Endodermal cell (in vitro differentiated cells): ENCODE data around the gene TMEM131L. TPM values are rescaled to one million over a fixed set of nuclear protein-coding genes. Genes with fewer than 3 reads are reported as not detected.

Experiments
- DNase-seq: peaks from one replicate; pipeline ENCODE4 v3.0.0-alpha.2; 2017
- H3K27ac ChIP-seq: 2 replicates; pipeline ENCODE4 v1.5.1; 2013; ENCODE audit warnings: mild to moderate bottlenecking, low read depth, low read length, moderate library complexity
- H3K27me3 ChIP-seq: 2 replicates; pipeline ENCODE4 v1.6.1; 2013; ENCODE audit warnings: mild to moderate bottlenecking, low read length, moderate library complexity; ENCODE audit not compliant: insufficient read depth, control insufficient read depth, poor library complexity, severe bottlenecking
- H3K36me3 ChIP-seq: 2 replicates; pipeline ENCODE4 v1.7.0; 2013; ENCODE audit warnings: mild to moderate bottlenecking, low read length, moderate library complexity; ENCODE audit not compliant: control insufficient read depth, insufficient read depth
- H3K4me1 ChIP-seq: one replicate; pipeline ENCODE4 v1.7.0; 2013; ENCODE audit warnings: low read length; ENCODE audit not compliant: control insufficient read depth, insufficient read depth
- H3K4me3 ChIP-seq: 2 replicates; pipeline ENCODE4 v1.5.1; 2013; ENCODE audit warnings: mild to moderate bottlenecking, low read length, moderate library complexity
- H3K9ac ChIP-seq: 2 replicates; pipeline ENCODE4 v1.6.1; 2013; ENCODE audit warnings: mild to moderate bottlenecking, low read length, moderate library complexity; ENCODE audit not compliant: poor library complexity, severe bottlenecking; ENCODE audit errors: extremely low read depth
- H3K9me3 ChIP-seq: 2 replicates; pipeline ENCODE4 v1.6.1; 2013; ENCODE audit warnings: mild to moderate bottlenecking, low read length, moderate library complexity; ENCODE audit not compliant: control insufficient read depth
- H3K27ac Mint-ChIP-seq: 2 replicates; pipeline ENCODE4 v1.8.0; 2020; ENCODE audit warnings: mixed read lengths
- H3K27me3 Mint-ChIP-seq: 2 replicates; pipeline ENCODE4 v1.8.0; 2021; ENCODE audit warnings: mild to moderate bottlenecking, mixed read lengths; ENCODE audit not compliant: insufficient read depth
- H3K36me3 Mint-ChIP-seq: 2 replicates; pipeline ENCODE4 v1.8.0; 2020; ENCODE audit warnings: low read depth, mixed read lengths
- H3K4me1 Mint-ChIP-seq: 2 replicates; pipeline ENCODE4 v1.8.0; 2020; ENCODE audit warnings: mixed read lengths
- H3K4me3 Mint-ChIP-seq: 2 replicates; pipeline ENCODE4 v1.8.0; 2020; ENCODE audit warnings: mild to moderate bottlenecking, moderate library complexity, mixed read lengths
- H3K9me3 Mint-ChIP-seq: 2 replicates; pipeline ENCODE4 v1.8.0; 2020; ENCODE audit warnings: mild to moderate bottlenecking, mixed read lengths
- WGBS, 2 experiments: methylation state at CpG; one replicate each; pipeline versions ENCODE4 v1.1.5 to v1.1.7; 2013; ENCODE audit warnings: missing lambda C conversion rate in 2 of 2, mixed read lengths in 1 of 2; ENCODE audit not compliant: insufficient coverage in 1 of 2, insufficient read length in 1 of 2; 5-methylcytosine and 5-hydroxymethylcytosine counted together
- total RNA-seq, 2 donors: library from RNA; stranded (reverse); fragmentation: NEBNext Ultra II Directional in 1 of 2; extraction: Animal tissue kit (Norgen Biotek cat#: 25700) in 1 of 2; gene quantifications; 2 replicates in 1 of 2; 3 replicates in 1 of 2; pipeline ENCODE4 v1.2.1, GENCODE V29; 2021
- TF ChIP-seq, protein P1 (sequence below): fragments of 200-600 bp; sonication (generic); conservative IDR thresholded peaks from 2 replicates; pipeline ENCODE4 v1.5.0; 2021; ENCODE audit warnings: antibody characterized with exemption, mild to moderate bottlenecking

Gene TMEM131L
- total RNA-seq, 2 donors from 2014 or later, result 6.2 to 10.8 TPM

DNA sequence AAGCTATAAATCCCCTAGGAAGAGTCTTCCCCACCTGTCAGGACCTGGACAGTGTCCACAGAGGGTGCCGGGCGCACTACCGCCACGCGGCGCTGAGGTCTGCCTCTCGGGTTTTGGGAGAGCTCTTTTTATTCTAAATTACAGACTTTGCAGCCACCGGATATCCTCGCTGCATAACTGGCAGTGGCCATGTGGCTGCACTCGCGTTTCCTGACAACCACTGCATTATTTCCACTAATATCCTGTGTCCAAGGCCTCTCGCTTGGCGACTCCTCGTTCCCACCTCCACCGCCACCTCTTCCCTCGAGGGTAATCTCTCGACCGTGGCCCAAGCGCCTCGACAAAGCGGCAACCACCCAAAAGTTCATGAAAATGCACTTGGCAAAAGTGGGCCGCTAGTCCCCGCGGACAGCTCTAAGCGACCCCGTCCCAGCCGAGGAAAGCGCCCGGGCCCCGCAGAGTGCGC lies 512 bp upstream of the TMEM131L start:
- Mint-ChIP-seq H3K4me1 (peaks cover 21% of the 10 kb centered on the region), H3K36me3 (no peaks in the 10 kb centered on the region), H3K27ac (peak overlapping the region; percentile 65), H3K9me3 (no peaks in the 10 kb centered on the region), H3K27me3 (peaks cover 14% of the 10 kb centered on the region), H3K4me3 (peak overlapping the region; percentile 79)
- peak overlapping the region; percentile 81 for H3K4me3 ChIP-seq
- WGBS, 2 experiments, result 5 to 6% methylated on average over 9 to 31 of the region's 31 CpGs
- no peak for DNase-seq
- no peaks in the 10 kb centered on the region for H3K36me3 ChIP-seq
- H3K27ac ChIP-seq, result no peak overlapping the region
- H3K9me3 ChIP-seq, result no peaks in the 10 kb centered on the region
- H3K27me3 ChIP-seq, result peaks cover 21% of the 10 kb centered on the region
- peak overlapping the region; percentile 33 for H3K9ac ChIP-seq
- H3K4me1 ChIP-seq, result no peaks in the 10 kb centered on the region
- TF ChIP-seq, protein P1, sequence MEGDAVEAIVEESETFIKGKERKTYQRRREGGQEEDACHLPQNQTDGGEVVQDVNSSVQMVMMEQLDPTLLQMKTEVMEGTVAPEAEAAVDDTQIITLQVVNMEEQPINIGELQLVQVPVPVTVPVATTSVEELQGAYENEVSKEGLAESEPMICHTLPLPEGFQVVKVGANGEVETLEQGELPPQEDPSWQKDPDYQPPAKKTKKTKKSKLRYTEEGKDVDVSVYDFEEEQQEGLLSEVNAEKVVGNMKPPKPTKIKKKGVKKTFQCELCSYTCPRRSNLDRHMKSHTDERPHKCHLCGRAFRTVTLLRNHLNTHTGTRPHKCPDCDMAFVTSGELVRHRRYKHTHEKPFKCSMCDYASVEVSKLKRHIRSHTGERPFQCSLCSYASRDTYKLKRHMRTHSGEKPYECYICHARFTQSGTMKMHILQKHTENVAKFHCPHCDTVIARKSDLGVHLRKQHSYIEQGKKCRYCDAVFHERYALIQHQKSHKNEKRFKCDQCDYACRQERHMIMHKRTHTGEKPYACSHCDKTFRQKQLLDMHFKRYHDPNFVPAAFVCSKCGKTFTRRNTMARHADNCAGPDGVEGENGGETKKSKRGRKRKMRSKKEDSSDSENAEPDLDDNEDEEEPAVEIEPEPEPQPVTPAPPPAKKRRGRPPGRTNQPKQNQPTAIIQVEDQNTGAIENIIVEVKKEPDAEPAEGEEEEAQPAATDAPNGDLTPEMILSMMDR, result no peak

GRCh38 chr4:153466949-153467896 lies 1.1 kb downstream of the TMEM131L start:
- H3K27me3 Mint-ChIP-seq, result peaks cover 14% of the 10 kb centered on the region
- peak overlapping the region; percentile 84 for H3K27ac ChIP-seq
- no peaks in the 10 kb centered on the region for H3K4me1 ChIP-seq
- TF ChIP-seq, protein P1, result no peak
- peaks cover 21% of the 10 kb centered on the region for H3K27me3 ChIP-seq
- no peaks in the 10 kb centered on the region for H3K9me3 Mint-ChIP-seq
- peak overlapping the region; percentile 79 for H3K4me3 Mint-ChIP-seq
- WGBS, 2 experiments, result 7 to 18% methylated on average over 12 to 43 of the region's 43 CpGs
- peak; percentile 90 for DNase-seq
- H3K4me1 Mint-ChIP-seq, result peaks cover 21% of the 10 kb centered on the region
- H3K27ac Mint-ChIP-seq, result no peak overlapping the region
- peak overlapping the region; percentile 16 for H3K9ac ChIP-seq
- no peaks in the 10 kb centered on the region for H3K9me3 ChIP-seq
- H3K4me3 ChIP-seq, result peak overlapping the region; percentile 85
- H3K36me3 Mint-ChIP-seq, result peaks cover 1% of the 10 kb centered on the region
- no peaks in the 10 kb centered on the region for H3K36me3 ChIP-seq

DNA sequence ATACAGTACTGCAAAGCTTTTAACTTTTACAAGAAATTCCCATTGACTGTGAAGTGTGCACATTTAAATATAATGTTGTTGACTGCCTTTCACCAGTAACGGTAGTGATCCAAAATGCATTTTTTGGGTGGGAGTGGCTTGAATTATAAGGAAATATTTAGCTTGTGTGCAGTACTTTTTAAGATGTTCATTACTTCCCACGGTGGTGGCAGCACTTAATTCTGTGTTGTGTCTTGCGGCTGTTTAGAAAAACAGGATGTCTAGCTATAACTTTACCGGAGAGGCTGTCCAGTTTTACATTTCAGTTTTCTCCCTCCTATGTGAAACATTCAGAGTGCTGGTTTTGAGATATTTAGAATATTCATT lies 1.7 kb downstream of the TMEM131L start:
- peaks cover 14% of the 10 kb centered on the region for H3K27me3 Mint-ChIP-seq
- peaks cover 21% of the 10 kb centered on the region for H3K27me3 ChIP-seq
- no peaks in the 10 kb centered on the region for H3K4me1 ChIP-seq
- peaks cover 21% of the 10 kb centered on the region for H3K4me1 Mint-ChIP-seq
- 83 to 85% methylated on average over 1 to 4 of the region's 4 CpGs for WGBS, 2 experiments
- H3K4me3 ChIP-seq, result peak overlapping the region; percentile 85
- no peak overlapping the region for H3K27ac ChIP-seq
- TF ChIP-seq, protein P1, result no peak
- no peaks in the 10 kb centered on the region for H3K9me3 Mint-ChIP-seq
- no peaks in the 10 kb centered on the region for H3K9me3 ChIP-seq
- peaks cover 1% of the 10 kb centered on the region for H3K36me3 Mint-ChIP-seq
- no peaks in the 10 kb centered on the region for H3K36me3 ChIP-seq
- H3K9ac ChIP-seq, result no peak overlapping the region
- H3K27ac Mint-ChIP-seq, result no peak overlapping the region
- peak overlapping the region; percentile 79 for H3K4me3 Mint-ChIP-seq
- DNase-seq, result no peak
